RKO (cell line): ENCODE measurements around the gene H2BW2.
"Not testable (repeated sequence)": the region's sequence is repeated elsewhere in the genome, so short reads cannot be mapped to it uniquely, and the experiment has no call there.

Experiments
- DNase-seq: peaks from one replicate; pipeline ENCODE4 v3.0.0-alpha.2; 2016; ENCODE audit warnings: low spot score

Gene H2BW2

GRCh38 chrX:104039689-104040505, at the start of gene H2BW2:
H2BW2 (plus strand) TSS chrX:104039956; CDS start chrX:104039995, 39 bp downstream.
- no peak for DNase-seq

- DNase-seq, result no peak
Observed at GRCh38 chrX:103999234-103999633, 40.5 kb upstream of the H2BW2 start.

GRCh38 chrX:104008831-104009230, 30.9 kb upstream of the H2BW2 start:
- no peak for DNase-seq

GRCh38 chrX:104013158-104013557, 26.6 kb upstream of the H2BW2 start:
- DNase-seq, result no peak

- DNase-seq, result no peak
Observed at GRCh38 chrX:104013606-104014005, 26.1 kb upstream of the H2BW2 start, which contains the start of gene H2BW1. H2BW1 (minus strand) TSS chrX:104013708; CDS start chrX:104013576, 132 bp downstream.

- not testable (repeated sequence) for DNase-seq
Observed at GRCh38 chrX:104015576-104015975, 24.2 kb upstream of the H2BW2 start.

- DNase-seq, result no peak
Observed at GRCh38 chrX:104018126-104018525, 21.6 kb upstream of the H2BW2 start.

- no peak for DNase-seq
Observed at GRCh38 chrX:104041003-104041402, 1.2 kb downstream of the H2BW2 start.

GRCh38 chrX:104045642-104046041, 5.9 kb downstream of the H2BW2 start:
- DNase-seq, result no peak

GRCh38 chrX:104047171-104047570, 7.4 kb downstream of the H2BW2 start:
- no peak for DNase-seq

GRCh38 chrX:104054956-104055355, 15.2 kb downstream of the H2BW2 start:
- DNase-seq, result not testable (repeated sequence)

- not testable (repeated sequence) for DNase-seq
Observed at GRCh38 chrX:104062636-104063035, 22.9 kb downstream of the H2BW2 start.

- DNase-seq, result not testable (repeated sequence)
Observed at GRCh38 chrX:104075778-104076445, 36.2 kb downstream of the H2BW2 start, which contains the start of gene TMSB15C. TMSB15C (minus strand) TSS chrX:104076236.

- DNase-seq, result not testable (repeated sequence)
Observed at GRCh38 chrX:104077854-104078253, 38.1 kb downstream of the H2BW2 start.

- no peak for DNase-seq
Observed at GRCh38 chrX:104084063-104084462, 44.3 kb downstream of the H2BW2 start.

GRCh38 chrX:104084534-104085277, 45.0 kb downstream of the H2BW2 start:
- DNase-seq, result no peak

GRCh38 chrX:104085477-104085876, 45.7 kb downstream of the H2BW2 start:
- DNase-seq, result no peak

- DNase-seq, result no peak
Observed at GRCh38 chrX:104085919-104086318, 46.2 kb downstream of the H2BW2 start.
